Measurements from ENCODE around the gene CFAP100. TPM values are rescaled to one million over a fixed set of nuclear protein-coding genes. Genes with fewer than 3 reads are reported as not detected.
A peak's percentile ranks its signal among the peaks of the same experiment; 100 is the strongest.

Gene CFAP100
- polyA plus RNA-seq, 3 donors = not detected

DNA sequence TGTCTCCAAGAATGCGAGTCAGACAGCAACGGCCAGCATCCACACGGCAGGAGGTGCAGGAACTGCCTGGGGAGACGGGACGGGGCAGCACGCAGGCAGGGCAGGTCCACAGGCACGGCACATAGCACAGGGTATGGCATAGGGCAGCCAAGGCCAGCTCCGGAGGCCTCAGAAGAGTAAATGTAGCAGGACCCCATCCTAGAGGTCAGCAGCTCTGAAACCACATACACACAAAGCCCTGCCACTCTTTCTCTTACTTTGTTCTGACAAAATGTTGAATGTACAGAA lies 54.1 kb downstream of the CFAP100 start:
- TF ChIP-seq, protein P1, sequence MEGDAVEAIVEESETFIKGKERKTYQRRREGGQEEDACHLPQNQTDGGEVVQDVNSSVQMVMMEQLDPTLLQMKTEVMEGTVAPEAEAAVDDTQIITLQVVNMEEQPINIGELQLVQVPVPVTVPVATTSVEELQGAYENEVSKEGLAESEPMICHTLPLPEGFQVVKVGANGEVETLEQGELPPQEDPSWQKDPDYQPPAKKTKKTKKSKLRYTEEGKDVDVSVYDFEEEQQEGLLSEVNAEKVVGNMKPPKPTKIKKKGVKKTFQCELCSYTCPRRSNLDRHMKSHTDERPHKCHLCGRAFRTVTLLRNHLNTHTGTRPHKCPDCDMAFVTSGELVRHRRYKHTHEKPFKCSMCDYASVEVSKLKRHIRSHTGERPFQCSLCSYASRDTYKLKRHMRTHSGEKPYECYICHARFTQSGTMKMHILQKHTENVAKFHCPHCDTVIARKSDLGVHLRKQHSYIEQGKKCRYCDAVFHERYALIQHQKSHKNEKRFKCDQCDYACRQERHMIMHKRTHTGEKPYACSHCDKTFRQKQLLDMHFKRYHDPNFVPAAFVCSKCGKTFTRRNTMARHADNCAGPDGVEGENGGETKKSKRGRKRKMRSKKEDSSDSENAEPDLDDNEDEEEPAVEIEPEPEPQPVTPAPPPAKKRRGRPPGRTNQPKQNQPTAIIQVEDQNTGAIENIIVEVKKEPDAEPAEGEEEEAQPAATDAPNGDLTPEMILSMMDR (IDR thresholded peaks at IDR 0.05) = no peak
- Mint-ChIP-seq H3K27me3 (ENCODE audit: low read depth in 3 of 3) (peaks cover 0 to 3% (median 0%) of the 10 kb centered on the region in 3 donors), H3K4me3 (no peak overlapping the region), H3K4me1 (no peaks in the 10 kb centered on the region), H3K27ac (peak overlapping the region in 1 of 7 donors; percentile 35), H3K9me3 (peaks cover 0 to 2% (median 0%) of the 10 kb centered on the region in 7 donors), H3K36me3 (peaks cover 67 to 77% of the 10 kb centered on the region in 2 donors)
- Histone ChIP-seq H3K27me3 (ENCODE audit: control insufficient read depth in 2 of 2, insufficient read depth in 2 of 2, low read length in 2 of 2) (no peaks in the 10 kb centered on the region), H3K4me2 (replicated peaks; ENCODE audit: extremely low read depth, low read length, poor library complexity, severe bottlenecking) (no peak overlapping the region), H3K36me3 (replicated peaks in 1 of 2; ENCODE audit: control insufficient read depth in 1 of 2, insufficient read depth in 2 of 2, low read length in 2 of 2) (peaks cover 70 to 87% of the 10 kb centered on the region in 2 donors), H3K27ac (ENCODE audit: low read depth in 1 of 2, low read length in 2 of 2) (no peak overlapping the region), H2AFZ (ENCODE audit: insufficient read depth, low read depth, low read length, poor library complexity, severe bottlenecking) (no peak overlapping the region), H3K4me1 (ENCODE audit: control insufficient read depth in 1 of 2, insufficient read depth in 2 of 2, low read length in 2 of 2) (no peaks in the 10 kb centered on the region), H4K20me1 (ENCODE audit: insufficient read depth, low read length) (peaks cover 90% of the 10 kb centered on the region), H3K79me2 (ENCODE audit: insufficient read depth, low read length) (peaks cover 24% of the 10 kb centered on the region), H3K9ac (ENCODE audit: insufficient read depth, low read length, poor library complexity, severe bottlenecking) (no peak overlapping the region), H3K9me3 (replicated peaks in 1 of 2; ENCODE audit: control insufficient read depth in 1 of 2, insufficient read depth in 1 of 2, low read length in 2 of 2) (no peaks in the 10 kb centered on the region), H3K4me3 (replicated peaks in 1 of 3; ENCODE audit: low read depth in 2 of 3, low read length in 3 of 3) (no peak overlapping the region)
- no peak for DNase-seq
- 99% methylated on average over 7 of the region's 8 CpGs for WGBS (ENCODE audit: insufficient coverage)
- intact Hi-C loops (cut with micrococcal nuclease) = no loop called here

DNA sequence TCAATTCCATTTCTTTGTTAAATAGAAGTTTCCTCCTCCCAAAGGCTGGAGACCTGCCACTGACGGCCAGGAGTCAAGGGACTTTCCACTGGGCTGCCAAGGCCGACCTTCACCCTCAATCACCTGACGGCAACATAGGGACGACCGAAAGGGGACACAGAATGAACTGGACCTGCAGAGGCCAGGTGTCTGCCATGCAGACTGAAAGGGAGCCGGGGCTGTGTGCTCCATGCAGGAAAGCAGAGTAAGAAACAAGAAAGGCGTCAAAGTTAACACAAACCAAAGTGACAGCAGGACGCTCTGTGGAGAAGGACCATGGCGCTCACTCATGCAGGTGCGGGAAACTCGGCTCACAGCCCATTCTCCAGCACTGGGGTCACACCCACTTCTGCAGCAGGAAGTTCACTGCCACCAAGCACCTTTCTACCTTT lies 54.9 kb downstream of the CFAP100 start:
- 98% methylated on average over 10 of the region's 11 CpGs for whole genome bisulfite sequencing (ENCODE audit: insufficient coverage)
- intact Hi-C loops (cut with micrococcal nuclease) = no loop called here
- Histone ChIP-seq H3K4me3 (replicated peaks in 1 of 3; ENCODE audit: low read depth in 2 of 3, low read length in 3 of 3) (no peak overlapping the region), H3K9ac (ENCODE audit: insufficient read depth, low read length, poor library complexity, severe bottlenecking) (no peak overlapping the region), H3K27me3 (ENCODE audit: control insufficient read depth in 2 of 2, insufficient read depth in 2 of 2, low read length in 2 of 2) (no peaks in the 10 kb centered on the region), H4K20me1 (ENCODE audit: insufficient read depth, low read length) (peaks cover 96% of the 10 kb centered on the region), H2AFZ (ENCODE audit: insufficient read depth, low read depth, low read length, poor library complexity, severe bottlenecking) (no peak overlapping the region), H3K9me3 (replicated peaks in 1 of 2; ENCODE audit: control insufficient read depth in 1 of 2, insufficient read depth in 1 of 2, low read length in 2 of 2) (no peaks in the 10 kb centered on the region), H3K4me1 (ENCODE audit: control insufficient read depth in 1 of 2, insufficient read depth in 2 of 2, low read length in 2 of 2) (no peaks in the 10 kb centered on the region), H3K4me2 (replicated peaks; ENCODE audit: extremely low read depth, low read length, poor library complexity, severe bottlenecking) (no peak overlapping the region), H3K27ac (ENCODE audit: low read depth in 1 of 2, low read length in 2 of 2) (no peak overlapping the region), H3K36me3 (replicated peaks in 1 of 2; ENCODE audit: control insufficient read depth in 1 of 2, insufficient read depth in 2 of 2, low read length in 2 of 2) (peaks cover 73 to 93% of the 10 kb centered on the region in 2 donors), H3K79me2 (ENCODE audit: insufficient read depth, low read length) (peaks cover 29% of the 10 kb centered on the region)
- Mint-ChIP-seq H3K27me3 (ENCODE audit: low read depth in 3 of 3) (peaks cover 0 to 3% (median 0%) of the 10 kb centered on the region in 3 donors), H3K27ac (peak overlapping the region in 1 of 7 donors; percentile 37), H3K4me1 (no peaks in the 10 kb centered on the region), H3K4me3 (no peak overlapping the region), H3K9me3 (peaks cover 0 to 2% (median 0%) of the 10 kb centered on the region in 7 donors), H3K36me3 (peaks cover 72 to 81% of the 10 kb centered on the region in 2 donors)
- DNase-seq = no peak
- TF ChIP-seq, protein P1 (IDR thresholded peaks at IDR 0.05) = no peak

Data from CD14-positive monocyte (primary cell).